MM.1S (cell line): ENCODE measurements around the gene LILRA6.

ENCODE experiments used
- CTCF ChIP-seq: fragments of 300-600 bp; sonication (generic); IDR thresholded peaks from 2 replicates; pipeline ENCODE4 v1.5.1; 2016; ENCODE audit warnings: antibody characterized with exemption, low read length, mixed read lengths
- EZH2phosphoT487 ChIP-seq: fragments of 300-600 bp; sonication (generic); IDR thresholded peaks from 2 replicates; pipeline ENCODE4 v1.6.1; 2018; ENCODE audit warnings: antibody characterized with exemption, low read length

GRCh38 chr19:54193011-54193410 lies 49.6 kb downstream of the LILRA6 start:
- TF ChIP-seq CTCF (no peak), EZH2phosphoT487 (no peak)
